Thymus (tissue), 11 donors: ENCODE results near the gene SACS. TPM values are rescaled to one million over a fixed set of nuclear protein-coding genes. Genes with fewer than 3 reads are reported as not detected.

Source experiments
- DNase-seq, 9 donors: peaks; one replicate each; pipeline ENCODE4 v3.0.0-alpha.2; 2013; ENCODE audit warnings: low spot score in 9 of 9, low read depth in 6 of 9, missing footprints in 1 of 9
- H3K27ac ChIP-seq, 2 donors: one replicate each; pipeline ENCODE4 v1.5.1; 2013; ENCODE audit warnings: control low read depth in 1 of 2, low read depth in 1 of 2, low read length in 1 of 2, mild to moderate bottlenecking in 1 of 2, moderate library complexity in 1 of 2
- H3K27me3 ChIP-seq, 2 donors: one replicate each; pipeline ENCODE4 v1.5.1; 2013; ENCODE audit warnings: low read length in 1 of 2; ENCODE audit not compliant: control insufficient read depth in 2 of 2, insufficient read depth in 1 of 2
- H3K36me3 ChIP-seq, 2 donors: one replicate each; pipeline ENCODE4 v1.5.1; 2013; ENCODE audit warnings: low read length in 1 of 2, mild to moderate bottlenecking in 1 of 2, moderate library complexity in 1 of 2; ENCODE audit not compliant: control insufficient read depth in 2 of 2, insufficient read depth in 2 of 2
- H3K4me1 ChIP-seq, 2 donors: one replicate each; pipeline ENCODE4 v1.5.1; 2013; ENCODE audit warnings: low read length in 2 of 2; ENCODE audit not compliant: control insufficient read depth in 2 of 2, insufficient read depth in 2 of 2
- H3K4me3 ChIP-seq, 2 donors: one replicate each; pipeline ENCODE4 v1.5.1; 2013; ENCODE audit warnings: low read length in 2 of 2, control low read depth in 1 of 2, mild to moderate bottlenecking in 1 of 2
- H3K9me3 ChIP-seq, 2 donors: one replicate each; pipeline ENCODE4 v1.5.1; 2013; ENCODE audit warnings: low read length in 1 of 2, mild to moderate bottlenecking in 1 of 2; ENCODE audit not compliant: control insufficient read depth in 2 of 2, insufficient read depth in 1 of 2
- WGBS: extraction: QIAGEN DNeasy Blood & Tissue Kit; methylation state at CpG from one replicate; pipeline ENCODE4 v1.1.7; 2013; 5-methylcytosine and 5-hydroxymethylcytosine counted together
- polyA plus RNA-seq: library from polyadenylated mRNA; stranded (reverse); fragments of 200-250 nt; gene quantifications from one replicate; pipeline ENCODE4 v1.2.3, GENCODE V29; 2013
- total RNA-seq: library from RNA; stranded (reverse); fragments of 120-200 nt; gene quantifications from one replicate; pipeline ENCODE4 v1.2.4, GENCODE V29; 2013
- donor health status: healthy.

SACS gene
- total and polyA plus RNA-seq, 2 donors = 8.1 to 11.4 TPM

- no peaks in the 10 kb centered on the region for H3K4me1 ChIP-seq
- no peak overlapping the region for H3K27ac ChIP-seq
- H3K4me3 ChIP-seq = no peak overlapping the region
- over 99% methylated on average over 4 of the region's 4 CpGs for WGBS
- H3K27me3 ChIP-seq = no peaks in the 10 kb centered on the region
- DNase-seq = no peak
- H3K9me3 ChIP-seq = no peaks in the 10 kb centered on the region
- no peaks in the 10 kb centered on the region for H3K36me3 ChIP-seq
Observed at GRCh38 chr13:23458989-23459388, 25.5 kb upstream of the SACS start.

GRCh38 chr13:23456437-23457210 lies 23.1 kb upstream of the SACS start:
- H3K27me3 ChIP-seq = no peaks in the 10 kb centered on the region
- no peak for DNase-seq
- H3K4me3 ChIP-seq = no peak overlapping the region
- H3K27ac ChIP-seq = no peak overlapping the region
- H3K36me3 ChIP-seq = no peaks in the 10 kb centered on the region
- H3K9me3 ChIP-seq = no peaks in the 10 kb centered on the region
- H3K4me1 ChIP-seq = no peaks in the 10 kb centered on the region
- WGBS = 98% methylated on average over 9 of the region's 9 CpGs

GRCh38 chr13:23455401-23456185 lies 22.1 kb upstream of the SACS start:
- Histone ChIP-seq H3K4me1 (peaks cover 0 to 2% of the 10 kb centered on the region in 2 donors), H3K4me3 (no peak overlapping the region), H3K9me3 (no peaks in the 10 kb centered on the region), H3K27ac (no peak overlapping the region), H3K36me3 (no peaks in the 10 kb centered on the region), H3K27me3 (no peaks in the 10 kb centered on the region)
- no peak for DNase-seq
- WGBS = 94% methylated on average over 7 of the region's 7 CpGs

- no peak overlapping the region for H3K27ac ChIP-seq
- no peaks in the 10 kb centered on the region for H3K36me3 ChIP-seq
- H3K4me3 ChIP-seq = no peak overlapping the region
- DNase-seq = no peak
- WGBS = 91% methylated on average over 8 of the region's 8 CpGs
- no peaks in the 10 kb centered on the region for H3K27me3 ChIP-seq
- peaks cover 0 to 2% of the 10 kb centered on the region in 2 donors for H3K4me1 ChIP-seq
- no peaks in the 10 kb centered on the region for H3K9me3 ChIP-seq
Observed at GRCh38 chr13:23453132-23453531, 19.6 kb upstream of the SACS start.

- Histone ChIP-seq H3K4me3 (no peak overlapping the region), H3K27me3 (no peaks in the 10 kb centered on the region), H3K27ac (no peak overlapping the region), H3K4me1 (peaks cover 0 to 2% of the 10 kb centered on the region in 2 donors), H3K36me3 (no peaks in the 10 kb centered on the region), H3K9me3 (no peaks in the 10 kb centered on the region)
- peak in 2 of 9 donors; percentile 8 to 48 for DNase-seq
- 40% methylated on average over 8 of the region's 8 CpGs for WGBS
Observed at GRCh38 chr13:23450340-23451046, 17.0 kb upstream of the SACS start.

- no peak for DNase-seq
- Histone ChIP-seq H3K4me1 (peaks cover 0 to 2% of the 10 kb centered on the region in 2 donors), H3K4me3 (no peak overlapping the region), H3K27me3 (no peaks in the 10 kb centered on the region), H3K36me3 (no peaks in the 10 kb centered on the region), H3K9me3 (no peaks in the 10 kb centered on the region), H3K27ac (no peak overlapping the region)
- 88% methylated on average over 5 of the region's 5 CpGs for WGBS
Observed at GRCh38 chr13:23449398-23450162, 16.1 kb upstream of the SACS start.

GRCh38 chr13:23447927-23448326 lies 14.4 kb upstream of the SACS start:
- H3K4me3 ChIP-seq = no peak overlapping the region
- WGBS = 98% methylated on average over 3 of the region's 3 CpGs
- no peaks in the 10 kb centered on the region for H3K27me3 ChIP-seq
- H3K4me1 ChIP-seq = peaks cover 0 to 2% of the 10 kb centered on the region in 2 donors
- no peaks in the 10 kb centered on the region for H3K9me3 ChIP-seq
- no peak for DNase-seq
- no peaks in the 10 kb centered on the region for H3K36me3 ChIP-seq
- no peak overlapping the region for H3K27ac ChIP-seq

GRCh38 chr13:23445794-23446193 lies 12.3 kb upstream of the SACS start:
- 94% methylated on average over 1 of the region's 1 CpG for WGBS
- DNase-seq = no peak
- H3K4me3 ChIP-seq = no peak overlapping the region
- H3K36me3 ChIP-seq = no peaks in the 10 kb centered on the region
- no peaks in the 10 kb centered on the region for H3K27me3 ChIP-seq
- H3K4me1 ChIP-seq = peaks cover 0 to under 1% of the 10 kb centered on the region in 2 donors
- H3K9me3 ChIP-seq = no peaks in the 10 kb centered on the region
- H3K27ac ChIP-seq = no peak overlapping the region
